ENCODE results near the gene MAX.

MAX gene

GRCh38 chr14:65102441-65103149 lies at the start of gene MAX:
Gene MAX (minus strand): TSS chr14:65102517. CDS start chr14:65102339, 178 bp downstream.
- in situ Hi-C loops (cut with MboI; ENCODE audit: low sequenced_read_pairs): no loop called here

- in situ Hi-C loops (cut with MboI; ENCODE audit: low sequenced_read_pairs): loop anchor here (25.0 kb wide), 2 partner anchors 811 to 911 kb away; no protein-coding TSS in a partner anchor
Observed at GRCh38 chr14:65151609-65151956, 49.3 kb upstream of the MAX start.

DNA sequence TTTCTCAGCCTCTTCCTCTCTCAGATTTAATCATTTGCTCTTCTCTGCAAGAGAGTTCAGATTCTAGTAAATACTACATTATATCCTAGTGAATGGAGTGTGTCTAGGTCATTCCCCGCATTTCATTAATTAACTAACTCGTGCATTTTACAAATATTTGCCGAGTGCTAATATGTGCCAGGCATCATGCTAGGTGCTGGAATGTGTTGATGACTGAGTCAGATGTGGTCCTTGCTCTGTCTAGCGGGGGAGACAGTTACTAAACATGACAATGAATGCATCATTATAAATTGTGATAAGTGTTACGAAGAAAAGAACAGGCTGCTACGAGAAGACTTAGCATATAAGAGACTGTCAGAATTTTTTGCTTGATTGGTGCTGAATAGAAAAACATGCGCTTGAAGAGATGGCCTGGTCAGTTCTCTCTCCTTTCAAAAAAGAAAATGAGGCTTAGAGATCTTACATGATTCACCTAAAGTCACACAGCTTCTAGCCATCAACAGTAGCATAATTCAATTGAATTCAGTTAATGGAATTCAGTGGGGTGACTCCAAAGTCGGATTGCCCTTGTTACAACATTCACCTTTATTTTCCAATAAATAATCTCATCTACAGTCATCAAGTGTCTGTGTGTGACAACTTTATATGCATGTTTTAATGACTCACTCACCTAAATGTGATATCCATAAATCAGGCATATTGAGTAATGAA lies 48.7 kb upstream of the MAX start:
- in situ Hi-C loops (cut with MboI; ENCODE audit: low sequenced_read_pairs): loop anchor here (25.0 kb wide), 2 partner anchors 811 to 911 kb away; no protein-coding TSS in a partner anchor

- in situ Hi-C loops (cut with MboI; ENCODE audit: low sequenced_read_pairs): no loop called here
Observed at GRCh38 chr14:65149116-65149515, 46.8 kb upstream of the MAX start.

DNA sequence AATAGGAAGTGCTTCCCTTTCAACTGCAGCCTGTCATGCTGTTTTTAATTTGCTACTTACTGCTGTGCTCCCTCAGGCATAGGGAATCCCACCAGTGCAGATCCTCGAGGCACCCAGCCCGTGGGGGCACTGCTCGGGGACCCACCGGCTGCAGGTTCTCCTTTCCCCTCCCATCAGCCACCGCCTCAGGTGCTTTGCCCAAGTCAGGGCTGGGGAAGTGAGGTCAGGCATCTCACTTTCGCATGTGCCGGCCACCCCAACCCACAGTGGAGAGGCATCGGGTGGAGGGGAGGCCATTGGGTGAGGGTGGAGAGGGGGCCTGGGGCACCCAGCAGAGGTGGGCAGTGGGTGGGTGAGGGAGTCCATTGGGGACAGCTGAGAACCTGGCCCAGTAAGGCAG lies 41.9 kb upstream of the MAX start:
- in situ Hi-C loops (cut with MboI; ENCODE audit: low sequenced_read_pairs): no loop called here

DNA sequence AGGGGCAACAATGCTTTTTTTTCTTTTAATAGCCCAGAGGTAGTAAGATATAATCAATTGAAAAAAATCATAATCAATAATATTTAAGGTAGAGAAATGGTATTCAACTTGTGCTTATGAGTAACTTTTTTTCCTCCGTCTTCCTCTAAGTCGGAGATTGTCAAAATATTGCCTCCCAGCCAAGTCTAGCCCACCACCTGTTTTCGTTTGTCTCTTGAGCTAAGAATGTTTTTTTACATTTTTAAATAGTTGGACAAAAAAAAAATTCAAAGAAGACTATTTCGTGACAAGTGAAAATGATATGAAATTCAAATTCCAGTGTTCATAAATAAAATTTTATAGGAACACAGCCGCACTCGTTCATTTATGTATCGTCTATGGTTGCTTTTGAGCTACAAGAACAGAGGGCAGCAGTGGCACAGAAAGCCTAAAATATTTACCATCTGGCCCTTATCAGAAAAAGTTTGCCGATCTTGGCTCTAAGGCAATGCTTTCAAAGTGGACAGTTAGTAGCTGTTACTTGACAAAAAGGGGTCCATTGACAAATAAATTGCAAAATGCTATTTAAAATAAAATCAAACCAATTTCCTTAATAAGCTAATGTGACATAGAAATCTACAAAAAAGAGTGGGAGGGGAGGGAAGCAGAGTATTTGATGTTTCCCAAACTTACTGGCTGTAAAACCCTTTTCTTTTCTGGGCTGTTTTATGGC lies 40.8 kb upstream of the MAX start:
- in situ Hi-C loops (cut with MboI; ENCODE audit: low sequenced_read_pairs): no loop called here

DNA sequence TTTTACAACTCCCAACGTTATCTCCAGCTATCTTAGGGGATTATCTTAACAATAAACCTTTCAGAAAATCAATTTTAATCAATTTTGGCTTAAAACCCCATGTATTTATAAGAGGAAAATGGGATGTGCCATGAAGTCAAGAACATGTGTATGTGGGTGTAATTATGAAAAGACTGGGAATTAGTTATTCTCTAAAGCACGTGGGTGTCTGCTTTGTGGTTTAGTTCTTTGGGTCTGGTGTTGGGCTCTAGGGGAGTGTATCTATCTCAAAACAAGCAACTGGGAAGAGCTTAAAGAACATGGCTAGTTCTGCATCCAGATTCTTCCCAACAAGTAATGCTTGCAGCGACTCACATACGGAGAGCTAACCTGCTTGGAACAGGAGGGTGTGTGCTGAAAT lies 40.1 kb upstream of the MAX start:
- in situ Hi-C loops (cut with MboI; ENCODE audit: low sequenced_read_pairs): no loop called here

GRCh38 chr14:65141523-65141922 lies 39.2 kb upstream of the MAX start:
- in situ Hi-C loops (cut with MboI; ENCODE audit: low sequenced_read_pairs): no loop called here

DNA sequence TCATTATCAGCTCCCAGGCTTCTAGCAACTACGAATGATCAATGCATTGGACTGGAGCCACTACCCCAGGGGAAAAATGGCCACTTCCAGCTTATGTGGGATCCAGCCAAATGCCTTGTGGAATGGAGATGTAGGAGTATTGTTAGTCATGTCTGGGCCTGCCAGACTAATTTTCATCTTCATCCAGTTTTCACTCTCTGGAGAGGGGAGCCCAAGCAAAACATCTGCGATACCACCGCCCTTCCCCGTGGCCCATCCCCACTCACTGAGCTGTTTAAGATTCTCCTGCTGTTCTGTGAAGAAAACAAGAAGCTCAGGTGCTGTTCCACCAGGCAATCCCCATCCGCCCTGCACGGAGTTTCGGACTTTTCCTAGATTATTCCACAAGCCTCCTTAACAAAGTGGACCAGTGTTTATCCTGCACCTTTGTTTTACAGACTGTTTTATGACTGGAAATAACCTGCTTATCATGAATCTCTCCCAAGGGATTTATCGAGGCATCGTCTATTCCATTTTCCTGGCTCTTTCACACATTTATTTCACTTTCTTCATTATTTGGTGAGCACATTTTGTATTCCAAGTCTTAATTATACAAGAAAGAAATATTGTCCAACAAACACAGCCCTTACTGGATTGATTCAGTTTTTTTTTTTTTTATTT lies 35.5 kb upstream of the MAX start:
- in situ Hi-C loops (cut with MboI; ENCODE audit: low sequenced_read_pairs): no loop called here

- in situ Hi-C loops (cut with MboI; ENCODE audit: low sequenced_read_pairs): no loop called here
Observed at GRCh38 chr14:65134651-65135579, 32.6 kb upstream of the MAX start.

GRCh38 chr14:65132855-65133254 lies 30.5 kb upstream of the MAX start:
- in situ Hi-C loops (cut with MboI; ENCODE audit: low sequenced_read_pairs): no loop called here

GRCh38 chr14:65131301-65131701 lies 29.0 kb upstream of the MAX start:
- in situ Hi-C loops (cut with MboI; ENCODE audit: low sequenced_read_pairs): no loop called here

GRCh38 chr14:65128096-65128495 lies 25.8 kb upstream of the MAX start:
- in situ Hi-C loops (cut with MboI; ENCODE audit: low sequenced_read_pairs): no loop called here

DNA sequence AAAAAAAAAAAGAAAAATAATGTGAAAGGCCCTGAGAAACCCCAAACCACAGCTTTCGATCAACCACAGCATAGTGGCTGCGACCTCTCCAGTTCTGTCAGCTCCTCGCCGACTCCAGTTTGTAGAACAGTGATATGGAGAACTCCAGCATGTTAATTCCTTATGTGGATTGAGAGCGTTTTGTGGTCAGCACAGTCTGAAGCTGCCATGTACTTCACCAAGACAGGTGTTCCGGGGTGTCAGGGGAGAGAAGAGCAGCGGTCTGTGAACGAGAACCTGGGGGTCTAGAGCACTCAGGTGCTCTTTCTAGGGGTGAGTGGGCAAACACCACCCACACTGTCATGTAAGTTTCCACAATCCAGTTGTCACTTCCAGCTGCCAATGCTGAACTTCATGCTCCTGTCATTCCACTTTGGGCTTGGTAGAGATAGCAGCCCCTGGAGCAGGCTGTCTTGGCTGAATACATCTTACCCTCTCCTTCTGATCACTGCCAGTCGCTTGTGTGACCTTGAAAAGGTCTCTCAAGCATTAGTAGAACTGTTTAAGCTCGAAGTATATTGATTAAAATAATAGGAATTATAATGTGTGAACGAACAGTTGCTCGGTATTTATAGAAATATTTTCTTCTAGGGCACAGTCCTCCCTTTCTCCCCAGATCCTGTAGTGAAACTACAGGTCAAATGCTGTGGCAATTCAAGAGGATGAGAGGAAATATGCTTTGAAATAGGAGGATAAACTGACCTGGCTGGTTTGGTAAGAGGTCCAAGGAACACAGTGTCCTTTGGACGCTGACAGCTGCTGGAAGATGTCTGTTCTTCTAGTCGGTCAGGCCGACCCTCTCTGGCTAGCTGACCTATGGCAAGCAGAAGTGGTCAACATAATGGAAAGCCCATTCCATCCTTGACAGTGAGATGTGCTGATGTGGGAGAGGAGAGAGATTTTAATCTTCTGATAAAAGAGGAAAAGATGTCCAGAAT lies 15.7 kb upstream of the MAX start:
- in situ Hi-C loops (cut with MboI; ENCODE audit: low sequenced_read_pairs): no loop called here

DNA sequence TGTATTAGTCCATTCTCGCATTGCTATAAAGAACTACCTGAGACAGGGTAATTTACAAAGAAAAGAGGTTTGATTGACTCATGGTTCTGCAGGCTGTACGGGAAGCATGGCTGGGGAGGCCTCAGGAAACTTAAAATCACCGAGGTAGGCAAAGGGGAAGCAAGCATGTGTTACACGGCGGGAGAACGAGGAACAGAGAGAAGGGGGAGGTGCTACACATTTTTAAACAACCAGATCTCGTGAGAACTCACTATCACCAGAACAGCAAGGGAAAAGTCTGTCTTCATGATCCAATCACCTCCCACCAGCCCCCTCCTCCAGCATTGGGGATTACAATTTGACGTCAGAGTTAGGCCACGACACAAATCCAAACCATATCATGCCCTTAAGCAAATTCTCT lies 13.3 kb upstream of the MAX start:
- in situ Hi-C loops (cut with MboI; ENCODE audit: low sequenced_read_pairs): no loop called here

GRCh38 chr14:65110525-65110924 lies 8.2 kb upstream of the MAX start:
- in situ Hi-C loops (cut with MboI; ENCODE audit: low sequenced_read_pairs): no loop called here

DNA sequence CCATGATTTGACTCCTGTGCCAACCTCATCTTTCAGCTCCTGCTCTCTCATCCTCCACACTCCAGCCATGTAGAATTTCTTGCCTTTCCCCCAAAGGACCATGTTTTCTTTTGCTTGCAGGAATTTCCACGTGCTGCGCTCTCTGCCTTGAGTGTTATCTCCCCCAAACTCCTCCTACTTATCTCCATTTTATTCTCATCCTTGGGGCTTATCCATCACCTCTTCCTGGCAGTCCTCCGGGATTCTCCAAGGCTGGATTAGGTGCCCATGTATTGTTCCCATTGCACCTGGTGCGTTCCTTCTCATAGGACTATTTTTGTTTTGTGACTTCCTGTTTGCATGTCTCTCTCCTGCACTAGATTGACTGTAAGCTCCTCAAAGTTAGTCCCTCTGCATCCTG lies 7.0 kb upstream of the MAX start:
- in situ Hi-C loops (cut with MboI; ENCODE audit: low sequenced_read_pairs): no loop called here

GRCh38 chr14:65107200-65107599 lies 4.9 kb upstream of the MAX start:
- in situ Hi-C loops (cut with MboI; ENCODE audit: low sequenced_read_pairs): no loop called here

DNA sequence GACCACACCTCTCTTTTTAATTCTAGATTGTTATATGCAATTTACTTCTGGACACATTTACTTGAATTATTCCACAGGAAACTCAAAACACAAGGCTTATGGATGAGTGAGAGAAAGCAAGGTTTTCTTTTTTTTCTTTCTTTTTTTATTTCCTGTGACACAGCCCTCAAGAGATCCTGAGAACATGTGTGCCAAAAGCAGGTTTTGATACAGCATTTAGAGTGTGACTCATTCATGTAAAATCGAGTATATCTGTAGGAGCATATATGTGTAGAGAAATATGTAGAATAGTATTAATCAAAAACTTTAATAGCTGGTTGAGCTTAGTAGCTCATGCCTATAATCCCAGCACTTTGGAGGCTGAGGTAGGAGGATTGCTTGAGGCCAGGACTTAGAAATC lies 4.4 kb upstream of the MAX start:
- in situ Hi-C loops (cut with MboI; ENCODE audit: low sequenced_read_pairs): no loop called here
